ENCODE data around the gene S100A5.

- TF ChIP-seq YY1 (IDR thresholded peaks at IDR 0.05; ENCODE audit: insufficient read depth, insufficient read length) (no peak), SUZ12 (IDR thresholded peaks at IDR 0.05; ENCODE audit: extremely low read depth, insufficient read depth, insufficient read length) (no peak)
These were observed 45.2 kb downstream of the S100A5 start for GRCh38 chr1:153495536-153495935.

Measured in NT2/D1 (cell line).